ENCODE results near the gene PFAS.

DNA sequence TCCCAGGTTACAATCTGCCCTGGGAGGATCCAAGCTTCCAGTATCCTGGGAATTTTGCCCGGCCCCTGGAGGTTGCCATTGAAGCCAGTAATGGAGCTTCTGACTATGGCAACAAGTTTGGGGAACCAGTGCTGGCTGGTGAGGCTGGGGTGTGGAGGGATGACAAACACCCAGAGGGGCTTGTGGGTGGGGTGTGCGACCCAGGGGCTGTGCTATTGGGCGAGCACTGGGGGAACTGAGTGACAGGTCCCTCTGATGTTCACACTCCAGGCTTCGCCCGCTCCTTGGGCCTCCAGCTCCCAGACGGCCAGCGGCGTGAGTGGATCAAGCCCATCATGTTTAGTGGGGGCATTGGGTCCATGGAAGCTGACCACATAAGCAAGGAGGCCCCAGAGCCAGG lies 8.7 kb downstream of the PFAS start:
- no peak for TF ChIP-seq POLR2AphosphoS5 (IDR thresholded peaks at IDR 0.05; ENCODE audit: low read depth, low read length)
- TF ChIP-seq POLR2A (IDR thresholded peaks at IDR 0.05; ENCODE audit: low read depth, low read length), result no peak

Measured in GM12892 (cell line).